GM18867 (cell line): ENCODE measurements around the gene MISP3.

Experiments used
- ATAC-seq: cut with Tn5 transposase; IDR thresholded peaks from one replicate; pipeline ENCODE4 v1.9.1; 2021; ENCODE audit warnings: mild to moderate bottlenecking, moderate library complexity; ENCODE audit not compliant: unreplicated experiment

The MISP3 gene

GRCh38 chr19:14101003-14101545, 28.5 kb downstream of the MISP3 start:
- ATAC-seq = no peak

- ATAC-seq = no peak
Observed at GRCh38 chr19:14102102-14102696, 29.6 kb downstream of the MISP3 start.

- no peak for ATAC-seq
Observed at GRCh38 chr19:14102756-14103155, 30.2 kb downstream of the MISP3 start.

GRCh38 chr19:14103310-14103709, 30.7 kb downstream of the MISP3 start:
- ATAC-seq = no peak

GRCh38 chr19:14105680-14106079, 33.1 kb downstream of the MISP3 start:
- no peak for ATAC-seq

GRCh38 chr19:14106840-14107239, 34.3 kb downstream of the MISP3 start:
- ATAC-seq = no peak

- no peak for ATAC-seq
Observed at GRCh38 chr19:14107581-14108461, 35.2 kb downstream of the MISP3 start.

GRCh38 chr19:14110650-14111049, 38.1 kb downstream of the MISP3 start:
- ATAC-seq = no peak

GRCh38 chr19:14111486-14111885, 38.9 kb downstream of the MISP3 start:
- no peak for ATAC-seq

- no peak for ATAC-seq
Observed at GRCh38 chr19:14112051-14112808, 39.6 kb downstream of the MISP3 start.

GRCh38 chr19:14112809-14113385, 40.3 kb downstream of the MISP3 start:
- no peak for ATAC-seq

GRCh38 chr19:14113762-14114414, 41.3 kb downstream of the MISP3 start:
- ATAC-seq = no peak

- no peak for ATAC-seq
Observed at GRCh38 chr19:14114439-14114838, 41.9 kb downstream of the MISP3 start.

- no peak for ATAC-seq
Observed at GRCh38 chr19:14114854-14115253, 42.3 kb downstream of the MISP3 start.

GRCh38 chr19:14115756-14116155, 43.2 kb downstream of the MISP3 start:
- no peak for ATAC-seq

- no peak for ATAC-seq
Observed at GRCh38 chr19:14116525-14116917, 43.9 kb downstream of the MISP3 start.

- peak; percentile 8 for ATAC-seq
Observed at GRCh38 chr19:14116918-14117578, 44.5 kb downstream of the MISP3 start.

- peak; percentile 87 for ATAC-seq
Observed at GRCh38 chr19:14117668-14118164, 45.1 kb downstream of the MISP3 start, which contains the start of gene PRKACA. TSS of gene PRKACA (minus strand) at chr19:14117762. CDS start at chr19:14117547, 215 bp downstream.

GRCh38 chr19:14118165-14119051, 45.8 kb downstream of the MISP3 start:
- ATAC-seq = no peak
